Inflammatory macrophage (primary cell): ENCODE data around the gene MAGED4B.
"Not testable (repeated sequence)": the region's sequence is repeated elsewhere in the genome, so short reads cannot be mapped to it uniquely, and the experiment has no call there.

Experiments used
- DNase-seq, 2 donors: peaks; one replicate each; pipeline ENCODE4 v3.0.0-alpha.2; 2020 to 2022
- total RNA-seq, 18 experiments: gene quantifications; one replicate each; lab custom pipeline; 2026; ENCODE audit warnings: mixed read lengths in 6 of 18, inconsistent platforms in 2 of 18; lab: John Stamatoyannopoulos, UW

The MAGED4B gene, protein sequence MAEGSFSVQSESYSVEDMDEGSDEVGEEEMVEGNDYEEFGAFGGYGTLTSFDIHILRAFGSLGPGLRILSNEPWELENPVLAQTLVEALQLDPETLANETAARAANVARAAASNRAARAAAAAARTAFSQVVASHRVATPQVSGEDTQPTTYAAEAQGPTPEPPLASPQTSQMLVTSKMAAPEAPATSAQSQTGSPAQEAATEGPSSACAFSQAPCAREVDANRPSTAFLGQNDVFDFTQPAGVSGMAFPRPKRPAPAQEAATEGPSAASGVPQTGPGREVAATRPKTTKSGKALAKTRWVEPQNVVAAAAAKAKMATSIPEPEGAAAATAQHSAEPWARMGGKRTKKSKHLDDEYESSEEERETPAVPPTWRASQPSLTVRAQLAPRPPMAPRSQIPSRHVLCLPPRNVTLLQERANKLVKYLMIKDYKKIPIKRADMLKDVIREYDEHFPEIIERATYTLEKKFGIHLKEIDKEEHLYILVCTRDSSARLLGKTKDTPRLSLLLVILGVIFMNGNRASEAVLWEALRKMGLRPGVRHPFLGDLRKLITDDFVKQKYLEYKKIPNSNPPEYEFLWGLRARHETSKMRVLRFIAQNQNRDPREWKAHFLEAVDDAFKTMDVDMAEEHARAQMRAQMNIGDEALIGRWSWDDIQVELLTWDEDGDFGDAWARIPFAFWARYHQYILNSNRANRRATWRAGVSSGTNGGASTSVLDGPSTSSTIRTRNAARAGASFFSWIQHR
- total RNA-seq: 0 reads per million in 18 experiments

DNA sequence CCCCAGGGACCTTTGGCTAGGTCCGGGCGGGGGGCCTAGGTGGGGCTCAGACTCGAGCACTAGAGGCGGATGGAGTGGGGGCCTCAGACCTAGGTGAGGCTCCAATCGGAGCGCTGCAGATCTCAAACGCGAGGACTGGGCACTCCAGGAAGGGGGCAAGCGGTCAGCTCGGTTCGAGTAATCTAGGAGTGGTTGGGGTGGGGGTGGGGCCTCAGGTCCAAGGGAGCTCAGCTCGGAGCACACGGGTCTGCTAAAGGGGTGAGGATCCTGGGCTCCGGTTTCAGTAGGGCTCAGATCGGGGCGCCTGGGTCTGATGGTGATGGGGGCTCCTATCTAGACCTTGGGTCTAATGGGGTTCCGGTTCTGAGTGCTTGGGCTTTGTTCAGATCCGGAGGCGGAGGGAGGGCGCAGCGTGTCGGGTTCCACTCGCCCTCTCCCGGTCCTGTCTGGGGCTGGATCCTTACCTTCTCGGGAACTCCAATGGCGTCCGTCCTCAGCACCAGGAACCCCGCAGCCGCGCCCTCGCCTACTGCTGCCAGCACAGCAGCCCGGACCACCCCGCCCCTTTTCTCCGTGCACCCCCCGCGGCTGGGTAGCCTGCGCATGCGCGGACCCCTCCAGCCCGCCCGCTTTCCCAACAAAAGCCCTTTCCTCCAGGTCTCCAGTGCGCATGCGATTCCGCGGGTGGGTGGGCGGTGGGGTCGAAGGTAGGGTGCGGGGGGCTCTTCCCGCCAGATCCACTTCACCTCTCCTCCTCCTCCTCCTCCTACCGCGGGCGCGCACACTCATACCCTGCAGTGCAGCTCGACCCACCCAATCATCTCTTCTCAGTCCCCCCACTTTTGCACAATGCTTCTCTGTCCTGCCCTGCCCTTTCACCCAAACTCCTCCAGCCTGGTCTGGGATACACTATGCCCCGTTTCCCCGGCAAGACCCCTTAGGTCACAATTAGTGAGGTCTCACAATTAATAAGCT is at the start of gene MAGED4B:
Gene MAGED4B, minus strand, starts transcription at position 518 of the 975 bp plus-strand sequence. CDS start 1,011 bp downstream, outside the sequence.
- DNase-seq: not testable (repeated sequence)

DNA sequence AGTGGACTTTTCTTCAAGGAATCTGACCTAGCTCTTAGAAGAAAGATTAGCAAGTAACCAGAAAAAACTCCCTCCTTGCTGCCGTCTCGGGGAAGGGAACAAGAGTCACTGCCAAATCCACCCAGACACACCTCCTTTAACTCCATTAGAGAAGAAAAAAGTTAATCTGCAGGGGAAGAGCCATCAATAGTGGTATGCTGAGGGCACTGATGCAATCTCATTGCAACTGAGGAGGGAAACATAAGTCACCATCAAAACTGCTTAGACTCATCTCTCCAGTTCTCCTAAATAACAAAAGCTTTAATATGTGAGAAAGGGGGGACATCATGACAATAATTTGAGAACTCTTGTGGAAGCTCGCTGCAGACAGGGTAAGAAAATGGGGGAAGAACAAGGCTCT is 49.3 kb upstream of the MAGED4B start:
- no peak for DNase-seq

DNA sequence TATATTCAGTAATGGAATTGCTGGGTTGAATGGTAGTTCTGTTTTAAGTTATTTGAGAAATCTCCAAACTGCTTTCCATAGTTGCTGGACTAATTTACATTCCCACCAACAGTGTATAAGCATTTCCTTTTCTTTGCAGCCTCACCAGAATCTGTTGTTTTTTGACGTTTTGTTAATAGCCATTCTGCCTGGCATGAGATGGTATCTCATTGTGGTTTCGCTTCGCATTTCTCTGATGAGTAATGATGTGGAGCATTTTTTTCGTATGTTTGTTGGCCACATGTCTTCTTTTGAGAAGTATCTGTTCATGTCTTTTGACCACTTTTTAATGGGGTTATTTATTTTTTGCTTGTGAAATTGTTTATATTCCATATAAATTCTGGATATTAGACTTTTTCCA is 13.6 kb upstream of the MAGED4B start:
- no peak for DNase-seq

DNA sequence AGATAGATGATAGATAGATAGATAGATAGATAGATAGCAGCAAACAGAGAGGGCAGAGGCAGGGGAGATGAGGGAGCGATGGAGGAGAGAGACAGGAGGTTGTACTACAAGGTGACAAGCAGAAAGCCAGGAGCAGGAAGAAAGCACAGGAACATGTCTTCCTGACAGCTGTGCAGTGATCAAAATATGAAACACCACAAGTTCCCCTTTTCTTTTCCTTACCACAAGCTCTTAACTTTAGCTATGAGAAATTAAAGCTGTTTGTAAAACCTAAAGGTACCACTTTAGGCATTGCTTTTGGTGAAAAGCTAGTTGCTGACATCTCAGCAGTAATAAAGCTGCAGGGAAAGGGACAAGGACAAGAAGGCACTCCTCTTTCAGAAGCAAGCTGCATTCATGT is 9.1 kb upstream of the MAGED4B start:
- no peak for DNase-seq

DNA sequence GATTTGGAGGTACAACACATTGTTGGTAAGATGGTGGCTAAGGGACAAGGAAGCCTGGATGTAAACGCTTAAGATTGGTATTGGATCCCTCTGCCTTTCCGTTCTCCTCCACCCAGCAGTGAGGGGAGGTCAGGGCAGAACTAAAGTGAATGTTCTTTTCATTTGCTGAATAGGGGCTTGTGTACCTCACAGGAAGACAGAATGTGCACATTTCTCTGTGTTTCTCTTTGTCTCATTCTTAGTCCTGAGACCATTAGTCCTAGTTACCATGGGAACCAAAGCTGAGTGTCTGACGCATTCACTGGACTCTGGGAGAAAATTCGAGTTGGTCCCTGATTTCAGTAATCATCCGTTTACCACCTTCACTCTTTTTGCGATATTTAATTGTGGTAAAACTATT is 26.7 kb downstream of the MAGED4B start:
- not testable (repeated sequence) for DNase-seq

DNA sequence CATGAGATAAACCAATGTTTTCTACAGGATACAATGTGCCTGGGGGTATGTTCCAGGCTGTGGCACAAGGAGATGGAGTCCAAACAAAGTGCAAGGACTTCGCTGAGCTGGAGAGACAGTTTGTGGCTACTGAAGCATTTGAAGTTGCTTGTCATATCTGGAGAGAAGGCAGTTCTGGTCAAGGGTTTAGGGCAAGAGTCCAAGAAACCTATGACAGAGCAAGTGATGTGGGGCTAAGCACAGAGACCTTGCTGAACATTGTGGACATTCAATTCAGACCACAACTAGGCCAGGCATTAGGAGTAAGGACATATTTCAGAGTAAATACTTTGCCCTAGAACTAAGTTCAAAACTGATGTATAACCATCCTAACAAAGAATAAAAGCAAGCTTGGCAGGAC is 34.8 kb downstream of the MAGED4B start:
- DNase-seq: no peak

DNA sequence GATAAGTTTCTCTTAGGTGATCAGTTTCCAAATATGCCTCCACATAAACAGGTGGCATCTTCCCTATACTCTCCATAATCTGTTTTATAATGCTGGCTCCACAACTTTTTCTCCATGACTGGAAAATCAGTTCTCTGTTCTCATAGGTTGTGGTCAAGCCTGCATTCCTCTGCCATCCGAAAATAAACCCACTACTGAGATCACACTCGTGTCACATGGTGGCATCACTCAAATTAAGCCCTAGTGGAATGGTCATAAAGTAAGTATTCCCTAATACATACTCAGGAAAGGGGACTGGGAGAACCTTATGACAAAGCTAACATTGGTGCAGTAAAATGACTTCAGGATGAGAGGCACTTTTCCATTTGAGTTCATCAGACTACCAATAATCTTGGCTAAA is 37.6 kb downstream of the MAGED4B start:
- DNase-seq: no peak

DNA sequence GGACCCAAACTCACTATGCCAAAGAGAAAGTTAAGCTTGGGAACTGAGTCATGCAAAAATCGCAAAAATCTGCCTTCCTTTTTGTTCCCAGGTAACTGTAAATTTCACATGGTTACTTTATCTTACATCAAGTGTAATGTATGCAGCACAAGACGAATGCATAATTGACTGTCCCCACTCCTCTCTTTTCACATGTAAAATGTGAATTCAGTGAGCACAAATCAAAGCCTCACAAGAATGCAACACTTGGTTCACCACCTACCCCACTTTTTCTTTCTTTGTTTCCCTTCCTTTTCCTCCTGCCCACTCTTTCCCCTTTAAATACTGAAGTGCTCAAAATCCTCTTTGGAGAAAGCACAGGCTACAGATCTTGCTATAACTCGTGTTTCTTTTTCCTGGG is 53.2 kb downstream of the MAGED4B start:
- DNase-seq: no peak
